Measurements from ENCODE around the gene MSRB1.

DNA sequence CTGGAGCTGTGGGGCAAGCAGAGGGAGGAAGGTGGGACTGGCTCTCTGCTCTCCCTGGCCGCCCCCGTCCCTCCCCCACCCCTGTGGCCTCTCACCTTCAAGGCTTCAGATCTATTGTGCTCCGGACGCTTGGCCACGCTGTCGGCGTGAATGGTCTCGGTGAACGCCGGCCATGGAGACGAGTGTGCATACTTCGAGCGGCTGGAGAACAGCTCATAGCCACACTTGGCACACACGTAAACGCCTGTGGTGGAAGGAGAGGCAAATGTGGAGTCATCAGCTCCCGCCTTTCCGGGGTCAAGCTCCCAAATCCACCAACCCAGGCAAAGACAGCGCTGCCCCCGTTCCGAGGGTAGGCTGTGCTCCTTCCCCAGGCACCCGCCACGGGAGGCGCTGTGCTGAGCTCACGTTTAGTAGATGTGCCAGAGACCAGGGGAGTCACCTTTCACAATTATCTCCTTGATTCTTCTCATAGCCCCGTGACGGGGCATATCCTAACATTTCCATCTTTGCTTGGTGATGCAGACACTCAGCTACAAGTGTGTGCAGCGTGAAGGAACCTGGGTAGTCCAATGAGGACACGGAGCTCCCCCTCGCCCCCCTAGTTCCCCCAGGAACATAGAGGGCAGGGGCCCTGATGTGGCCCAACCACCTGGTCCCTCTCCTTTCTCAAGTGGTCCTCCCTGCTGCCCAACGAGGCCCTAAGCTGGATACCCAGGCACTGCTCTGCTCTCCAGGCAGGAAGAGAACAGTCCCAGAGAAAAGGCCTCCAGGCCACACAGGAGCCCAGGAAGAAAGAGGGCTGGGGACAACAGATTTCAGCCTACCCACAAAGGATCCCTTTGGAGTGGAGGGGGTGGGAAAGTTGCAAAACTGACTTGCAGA is 1.6 kb downstream of the MSRB1 start:
- TF ChIP-seq CTCF (IDR thresholded peaks at IDR 0.05) = peak in 2 of 12 donors; percentile 9 to 22
- TF ChIP-seq POLR2A (IDR thresholded peaks at IDR 0.05) = no peak
